Ecto neural progenitor cell (in vitro differentiated cells): ENCODE data around the gene CHST13.
A peak's percentile ranks its signal among the peaks of the same experiment; 100 is the strongest.
"Not testable (repeated sequence)": the region's sequence is repeated elsewhere in the genome, so short reads cannot be mapped to it uniquely, and the experiment has no call there.

Experiments used
- DNase-seq: peaks from one replicate; pipeline ENCODE4 v3.0.0-alpha.2; 2018; ENCODE audit warnings: low spot score

CHST13 gene

GRCh38 chr3:126527006-126527405 lies 3.1 kb downstream of the CHST13 start:
- no peak for DNase-seq

- DNase-seq, result no peak
These were observed 3.7 kb downstream of the CHST13 start for GRCh38 chr3:126527455-126528211.

GRCh38 chr3:126528419-126528799 lies 4.5 kb downstream of the CHST13 start:
- DNase-seq, result no peak

- DNase-seq, result no peak
These were observed 5.0 kb downstream of the CHST13 start for GRCh38 chr3:126528800-126529541.

GRCh38 chr3:126529585-126530170 lies 5.7 kb downstream of the CHST13 start:
- no peak for DNase-seq

GRCh38 chr3:126530171-126531050 lies 6.5 kb downstream of the CHST13 start:
- DNase-seq, result no peak

GRCh38 chr3:126531051-126531330 lies 7.0 kb downstream of the CHST13 start:
- DNase-seq, result no peak

- no peak for DNase-seq
These were observed 9.6 kb downstream of the CHST13 start for GRCh38 chr3:126533506-126533905.

GRCh38 chr3:126534716-126535115 lies 10.8 kb downstream of the CHST13 start:
- not testable (repeated sequence) for DNase-seq

- no peak for DNase-seq
These were observed 11.7 kb downstream of the CHST13 start for GRCh38 chr3:126535636-126536035.

- DNase-seq, result no peak
These were observed 12.2 kb downstream of the CHST13 start for GRCh38 chr3:126536126-126536525.

GRCh38 chr3:126537116-126537729 lies 13.3 kb downstream of the CHST13 start:
- DNase-seq, result no peak

- DNase-seq, result peak; percentile 33
These were observed 13.9 kb downstream of the CHST13 start for GRCh38 chr3:126537730-126538281.

- DNase-seq, result peak; percentile 45
These were observed 14.4 kb downstream of the CHST13 start for GRCh38 chr3:126538316-126538715.

- no peak for DNase-seq
These were observed 15.0 kb downstream of the CHST13 start for GRCh38 chr3:126538966-126539365.

GRCh38 chr3:126539558-126540250 lies 15.7 kb downstream of the CHST13 start:
- peak; percentile 37 for DNase-seq

- peak; percentile 28 for DNase-seq
These were observed 16.4 kb downstream of the CHST13 start for GRCh38 chr3:126540342-126540849.

GRCh38 chr3:126540951-126541627 lies 17.1 kb downstream of the CHST13 start:
- DNase-seq, result peak; percentile 32

- DNase-seq, result peak; percentile 39
These were observed 17.8 kb downstream of the CHST13 start for GRCh38 chr3:126541628-126542339.
